Mesenteric fat pad (tissue), 1 donor: ENCODE results near the gene RUBCN. TPM values are rescaled to one million over a fixed set of nuclear protein-coding genes. Genes with fewer than 3 reads are reported as not detected.

Experiments
- DNase-seq: peaks from one replicate; pipeline ENCODE4 v3.0.0-alpha.2; 2020; ENCODE audit warnings: low spot score
- long read RNA-seq: library from polyadenylated mRNA; unstranded; transcript quantifications from one replicate; pipeline ENCODE4 v2.0.0, GENCODE V29; 2020
- total RNA-seq: library from RNA; stranded (reverse); fragmentation: NEBNext Ultra II Directional; extraction: Animal tissue kit (Norgen Biotek cat#: 25700); gene quantifications from one replicate; pipeline ENCODE4 v1.2.1, GENCODE V29; 2021
- donor health status: DM: yes; HTN: yes; CAD: no.

The RUBCN gene
- 24.3 TPM for total RNA-seq
- long read RNA-seq, partial matches to known transcripts: 1 of 7 reads
- long read RNA-seq, other reads (novel, unspliced or antisense): 6 of 7 reads

DNA sequence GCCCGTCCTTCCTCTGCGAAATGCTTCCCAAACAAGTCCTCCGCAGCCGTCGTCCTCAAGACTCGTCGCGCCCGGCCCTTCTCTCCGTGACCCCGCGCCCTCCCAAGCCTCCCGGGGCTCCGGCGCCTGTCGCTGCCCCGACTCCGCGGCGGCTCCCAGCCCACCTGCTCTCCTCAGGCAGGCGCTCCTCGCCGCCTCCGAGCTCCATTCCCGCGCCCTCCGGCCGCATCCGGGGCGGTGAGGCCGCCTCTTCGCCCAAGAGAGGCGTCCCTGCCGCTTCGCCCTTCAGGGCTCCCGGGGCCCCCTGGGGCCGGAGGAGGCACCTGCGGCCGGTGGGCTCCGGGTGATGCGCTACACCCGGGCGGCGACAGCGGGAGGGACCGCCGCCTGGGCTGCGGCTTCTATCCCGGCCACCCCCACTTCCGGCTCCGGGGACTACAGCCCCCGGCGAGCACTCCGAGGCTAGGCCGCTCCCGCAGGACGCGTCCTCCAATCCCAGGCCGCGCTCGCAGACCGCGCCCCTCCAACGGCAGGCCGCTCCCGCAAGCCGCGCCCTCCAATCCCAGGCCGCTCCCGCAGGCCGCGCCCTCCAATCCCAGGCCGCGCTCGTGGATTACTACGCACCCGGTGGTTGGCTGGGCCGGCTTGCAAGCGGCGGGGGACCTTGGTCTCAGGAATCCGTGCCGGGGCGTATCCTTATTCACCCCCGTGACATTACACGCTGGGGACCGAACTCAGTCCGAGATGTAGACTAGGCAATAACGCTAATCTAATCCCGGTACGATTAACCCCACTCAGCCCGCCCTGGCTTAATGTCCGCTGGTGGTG lies at the start of gene RUBCN:
Gene RUBCN, minus strand, starts transcription at position 414 of the 828 bp plus-strand sequence. Its CDS starts 185 bp downstream, at position 229.
- peak; percentile 99 for DNase-seq

DNA sequence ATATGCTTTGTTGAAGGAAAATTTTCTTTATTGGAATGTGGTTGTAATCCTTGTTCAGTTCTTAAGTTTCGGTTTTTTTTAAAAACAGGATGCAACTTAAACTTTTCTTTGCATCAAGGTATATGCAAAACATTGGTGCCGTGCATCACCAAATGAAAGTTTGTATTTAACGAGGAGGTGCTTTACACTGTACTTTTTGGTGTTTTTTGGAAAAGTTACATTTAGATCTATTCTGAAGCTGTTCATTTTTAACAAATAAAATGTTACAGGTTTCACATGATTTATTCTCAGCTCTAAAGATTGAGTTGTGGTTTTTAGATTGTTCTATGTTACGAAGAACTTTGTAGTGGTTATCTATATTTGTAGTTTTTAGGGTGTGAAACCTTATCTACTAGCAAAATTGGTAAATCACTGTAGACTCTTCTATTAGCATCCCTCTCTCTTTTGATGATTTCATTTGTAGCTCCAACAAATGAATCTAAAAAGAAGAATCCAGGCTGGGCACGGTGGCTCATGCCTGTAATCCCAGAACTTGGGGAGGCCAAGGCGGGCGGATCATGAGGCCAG lies 47.4 kb upstream of the RUBCN start:
- DNase-seq: no peak

DNA sequence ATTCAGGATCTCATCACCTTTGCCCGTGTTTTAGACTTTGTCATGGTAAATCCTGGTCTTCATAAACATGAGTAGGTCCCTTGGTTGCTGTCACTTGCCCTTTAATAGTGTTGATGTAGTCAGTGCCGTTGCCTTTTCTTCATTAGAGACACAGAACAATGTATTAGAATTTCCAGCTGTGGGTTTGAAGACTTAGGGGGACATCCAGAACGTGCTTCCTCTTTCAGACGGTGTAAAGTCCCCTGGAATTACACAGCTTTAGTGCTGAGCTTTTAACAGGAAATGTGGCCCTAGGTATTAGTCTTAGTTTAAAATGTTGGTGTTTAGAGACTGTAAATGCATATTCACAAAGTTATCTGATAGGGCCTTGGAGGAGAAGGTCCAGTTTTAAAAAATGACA lies 45.5 kb upstream of the RUBCN start:
- no peak for DNase-seq

DNA sequence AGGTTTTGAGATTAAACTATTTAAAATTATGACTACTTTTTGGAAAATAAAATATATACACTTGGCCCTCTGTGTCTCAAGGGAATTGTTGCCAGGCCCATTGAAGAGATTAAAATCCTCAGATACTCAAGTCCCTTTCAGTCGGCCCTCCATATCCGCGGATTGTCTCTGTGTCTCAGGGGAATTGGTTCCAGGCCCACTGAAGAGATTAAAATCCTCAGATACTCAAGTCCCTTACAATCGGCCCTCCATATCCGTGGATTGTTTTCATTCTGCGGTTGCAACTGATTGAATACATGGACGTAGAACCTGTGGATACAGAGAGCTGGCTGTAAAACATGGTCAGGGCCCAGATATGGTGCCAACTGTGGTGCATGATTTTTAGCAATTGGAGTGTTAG lies 38.6 kb upstream of the RUBCN start:
- no peak for DNase-seq

DNA sequence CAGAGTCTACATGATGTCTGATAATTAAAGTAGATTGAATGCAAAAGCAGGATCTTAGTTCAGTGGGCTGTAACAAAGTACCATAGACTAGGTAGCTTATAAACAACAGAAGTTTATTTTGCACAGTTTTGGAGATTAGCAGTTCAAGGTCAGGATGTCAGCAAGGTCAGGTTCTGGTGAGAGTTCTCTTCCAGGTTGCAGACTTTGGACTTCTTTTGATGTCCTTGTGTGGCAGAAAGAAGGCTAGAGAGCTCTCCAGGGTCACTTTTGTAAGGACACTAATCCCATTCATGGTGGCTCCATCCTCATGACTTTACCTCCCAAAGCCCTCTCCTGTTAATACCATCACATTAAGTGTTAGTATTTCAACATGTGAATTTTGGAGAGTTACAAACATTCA lies 25.1 kb upstream of the RUBCN start:
- DNase-seq: no peak

DNA sequence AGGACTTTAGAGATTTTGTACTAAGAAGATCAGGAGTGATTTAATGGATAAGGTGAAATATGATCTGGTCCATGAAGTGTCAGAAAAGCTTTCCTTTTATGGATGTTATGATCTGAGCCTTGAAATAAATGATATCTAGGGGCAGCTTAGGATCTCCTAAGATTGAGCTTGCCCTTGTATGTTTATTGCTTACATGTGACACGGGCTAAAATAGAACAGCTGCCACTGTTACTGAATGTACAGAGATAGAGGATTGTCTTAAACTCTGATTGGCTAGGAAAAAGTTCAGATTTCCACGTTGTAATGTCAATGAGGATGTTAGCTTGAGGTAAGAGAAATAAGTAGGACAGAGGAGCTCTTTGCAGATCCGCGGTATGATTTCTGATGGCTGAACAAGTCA lies 21.8 kb upstream of the RUBCN start:
- no peak for DNase-seq

DNA sequence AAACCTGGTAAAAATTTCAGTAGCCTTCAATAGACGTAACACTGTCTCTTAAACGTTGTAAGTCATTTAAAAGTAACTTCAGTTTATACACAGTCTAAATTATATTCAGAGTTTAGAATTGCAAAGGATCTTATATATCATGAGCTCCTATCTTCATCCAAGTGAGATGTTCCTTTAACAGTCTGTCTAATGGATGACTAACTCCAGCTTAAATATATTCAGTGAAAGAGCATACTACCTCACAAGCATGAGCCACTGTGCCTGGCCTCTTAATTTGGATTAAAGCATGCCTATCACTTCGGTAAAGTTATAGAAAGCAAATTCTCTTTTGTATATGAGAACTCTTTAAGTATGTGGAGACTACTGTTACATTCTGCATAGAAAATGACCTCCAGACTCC lies 20.0 kb upstream of the RUBCN start:
- no peak for DNase-seq

DNA sequence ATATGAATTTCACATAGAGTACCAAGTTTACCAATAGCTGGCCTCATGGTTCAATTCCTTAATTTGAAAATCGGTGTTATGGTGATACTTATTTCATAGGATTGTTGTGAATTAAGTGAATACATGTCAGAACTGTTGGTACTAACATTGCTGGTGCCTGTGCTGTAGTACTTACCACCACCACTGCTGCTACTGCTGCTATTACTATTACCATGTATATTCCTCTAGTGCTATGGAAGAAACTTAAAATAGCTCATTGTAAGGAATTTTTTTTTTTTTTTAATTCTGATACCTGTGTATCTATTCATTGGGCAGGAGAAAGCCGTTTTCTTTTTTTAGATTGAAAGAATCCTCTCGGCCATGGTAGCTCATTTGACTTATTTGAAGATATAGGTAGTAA lies 16.6 kb upstream of the RUBCN start:
- DNase-seq: no peak

DNA sequence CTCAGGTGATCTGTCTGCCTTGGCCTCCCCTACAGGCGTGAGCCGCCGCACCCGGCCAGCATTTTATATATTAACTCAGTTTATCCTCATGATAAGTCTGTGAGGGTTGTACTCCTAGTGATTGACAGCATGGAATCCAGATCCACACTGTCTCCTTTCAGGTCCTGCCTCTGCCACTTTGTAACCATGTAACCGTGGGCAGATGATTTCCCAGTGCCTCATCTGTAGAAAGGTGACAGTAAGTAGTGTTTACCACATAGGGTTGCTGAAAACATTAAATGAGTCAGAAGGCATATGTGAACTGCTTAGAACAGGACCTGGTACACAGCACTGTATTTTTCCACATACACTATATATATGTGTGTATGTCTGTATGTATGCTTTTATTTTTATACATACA lies 15.4 kb upstream of the RUBCN start:
- DNase-seq: no peak

DNA sequence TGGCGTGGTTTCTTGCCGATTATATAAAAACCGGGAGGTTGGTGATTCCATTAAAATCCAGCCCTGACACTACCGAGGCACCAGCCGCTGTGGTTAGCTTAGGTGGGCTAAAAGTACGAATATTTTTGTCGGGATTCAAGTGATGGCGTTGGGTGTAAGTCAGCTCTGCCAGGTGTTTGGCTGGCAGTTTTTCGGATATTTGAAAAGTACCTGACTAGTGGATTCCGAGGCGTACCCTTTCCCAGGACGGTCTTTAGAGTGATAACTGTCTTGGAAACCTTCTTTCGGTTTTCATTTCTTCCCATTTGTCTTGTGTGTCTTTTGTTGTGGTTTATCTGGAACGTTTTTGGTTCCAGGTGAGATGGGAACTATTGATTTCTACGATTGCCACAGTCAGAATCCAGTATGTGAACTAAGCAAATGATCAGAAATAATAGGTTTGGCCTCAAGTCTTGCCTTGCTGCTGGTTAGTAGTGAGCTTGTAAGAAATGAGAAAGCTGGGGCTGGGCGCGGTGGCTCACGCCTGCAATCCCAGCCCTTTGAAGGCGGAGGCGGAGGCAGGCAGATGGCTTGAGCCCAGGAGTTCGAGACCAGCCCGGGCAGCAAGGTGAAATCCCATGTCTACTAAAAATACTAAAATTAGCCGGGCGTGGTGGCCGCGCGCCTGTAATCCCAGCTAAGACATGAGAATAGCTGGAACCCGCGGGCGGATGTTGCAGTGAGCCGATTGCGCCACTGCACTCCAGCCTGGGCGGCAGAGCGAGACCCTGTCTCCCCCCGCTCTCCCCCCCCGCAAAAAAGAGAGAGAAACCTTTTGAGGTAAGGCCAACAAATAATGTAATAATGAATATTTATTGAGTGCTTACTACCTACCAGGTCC lies 14.4 kb upstream of the RUBCN start:
- no peak for DNase-seq

DNA sequence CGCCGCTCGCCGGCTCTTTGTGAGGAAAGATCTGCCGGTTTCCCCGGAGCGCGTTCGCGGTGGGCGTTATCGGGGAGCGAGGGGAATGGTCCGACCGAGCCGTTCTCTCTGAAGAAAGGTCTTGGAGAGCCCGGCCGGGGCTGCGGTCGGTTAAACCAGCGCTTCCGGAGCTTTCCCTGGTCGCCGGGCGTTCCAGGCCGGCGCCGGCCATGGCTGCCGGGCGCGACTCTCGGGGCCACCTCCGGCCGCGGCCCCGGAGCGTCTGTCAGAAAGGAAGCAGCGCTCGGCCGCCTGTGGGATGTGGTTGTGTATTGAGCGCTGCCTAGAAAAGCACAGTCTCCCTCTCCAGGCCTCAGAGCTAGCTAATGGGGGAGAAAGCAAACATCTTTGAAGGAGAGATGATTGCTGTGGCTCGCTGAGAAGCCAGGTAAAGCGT lies 13.7 kb upstream of the RUBCN start:
- peak; percentile 91 for DNase-seq

DNA sequence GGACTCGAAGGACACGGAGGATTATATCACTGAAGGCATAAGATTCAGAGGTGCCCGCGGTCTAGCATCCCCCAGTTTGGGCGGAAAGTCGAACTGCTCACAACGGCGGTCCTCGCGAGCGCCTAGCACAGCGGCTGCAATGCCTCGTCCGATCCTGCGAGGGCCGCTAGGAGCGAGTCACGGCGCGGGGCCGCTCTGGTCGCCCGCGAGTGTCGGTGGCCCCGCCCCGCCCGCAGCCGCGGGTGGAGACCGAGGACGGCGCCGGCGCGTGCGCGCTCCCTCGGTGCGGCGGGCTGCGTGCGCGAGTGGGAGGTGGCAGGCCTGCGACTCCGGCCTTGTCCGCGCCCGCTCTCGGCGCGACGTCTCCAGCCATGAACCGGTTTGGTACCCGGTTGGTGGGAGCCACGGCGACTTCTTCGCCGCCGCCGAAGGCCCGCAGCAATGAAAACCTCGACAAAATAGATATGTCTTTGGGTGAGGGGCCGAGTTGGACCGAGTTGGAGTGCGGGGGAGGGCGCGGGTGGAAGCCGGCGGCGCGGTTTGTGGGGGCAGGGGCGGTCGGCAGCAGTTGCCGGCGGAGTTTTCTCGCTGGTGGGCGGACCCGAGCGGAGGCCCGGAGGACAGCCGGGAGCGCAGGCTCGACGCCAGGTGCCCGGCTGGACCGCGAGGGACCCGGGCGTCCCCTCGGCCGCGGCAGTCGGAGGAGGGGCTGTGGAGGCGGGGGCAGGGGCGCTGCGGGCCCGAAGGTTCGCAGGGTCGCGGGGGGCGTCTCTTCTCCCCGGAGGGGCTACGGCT lies 13.1 kb upstream of the RUBCN start, which contains the start of gene FYTTD1:
Gene FYTTD1, plus strand, starts transcription at position 283 of the 795 bp plus-strand sequence. Its CDS starts 89 bp downstream, at position 372.
- peak; percentile 97 for DNase-seq

DNA sequence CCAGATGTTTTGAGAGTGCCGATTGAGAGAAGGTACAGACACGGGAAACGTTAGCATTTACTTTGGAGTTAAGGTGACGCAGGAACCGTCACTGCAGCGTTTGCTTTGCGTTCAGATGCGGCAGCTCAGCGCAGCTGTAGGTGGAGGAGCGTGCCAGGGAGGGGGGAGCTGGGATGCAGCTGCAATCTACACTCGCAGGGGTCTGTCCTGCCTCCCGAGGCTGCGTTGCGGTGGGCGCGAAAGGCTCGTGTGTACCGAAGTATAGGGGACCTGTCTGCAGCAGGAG lies 12.6 kb upstream of the RUBCN start:
- DNase-seq: no peak

DNA sequence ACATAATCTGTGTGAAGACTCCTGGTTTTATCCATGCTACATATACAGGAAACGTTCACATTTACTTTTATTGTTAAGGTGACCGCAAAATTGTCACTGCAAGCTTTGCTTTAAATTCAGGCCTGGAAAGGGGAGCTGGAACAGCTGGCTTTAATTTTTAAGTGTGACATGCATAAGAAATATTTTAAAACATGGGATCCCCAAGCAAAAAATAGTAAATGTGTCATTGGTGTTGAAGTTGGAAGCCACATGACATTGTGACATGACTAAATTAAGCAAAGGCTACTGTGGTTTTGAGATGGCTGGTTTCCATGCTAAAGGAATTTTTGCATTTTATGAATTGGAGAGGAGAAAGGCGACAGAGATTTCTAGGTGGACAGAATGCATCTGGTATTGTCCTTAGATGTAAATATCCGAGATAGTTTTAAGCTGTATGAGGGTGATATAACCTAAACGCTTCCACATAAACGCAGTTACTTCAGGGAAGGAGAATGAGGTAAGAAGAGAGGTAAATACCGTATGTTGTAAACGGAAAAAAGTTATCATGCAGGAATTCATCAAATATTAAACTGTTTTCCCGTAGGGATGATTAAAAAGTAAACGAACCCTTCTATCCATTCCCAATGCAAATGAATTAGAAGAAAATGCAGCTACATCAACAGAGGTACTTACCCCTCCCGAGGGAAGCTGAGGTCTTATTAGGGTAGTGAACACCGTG lies 12.1 kb upstream of the RUBCN start:
- no peak for DNase-seq

DNA sequence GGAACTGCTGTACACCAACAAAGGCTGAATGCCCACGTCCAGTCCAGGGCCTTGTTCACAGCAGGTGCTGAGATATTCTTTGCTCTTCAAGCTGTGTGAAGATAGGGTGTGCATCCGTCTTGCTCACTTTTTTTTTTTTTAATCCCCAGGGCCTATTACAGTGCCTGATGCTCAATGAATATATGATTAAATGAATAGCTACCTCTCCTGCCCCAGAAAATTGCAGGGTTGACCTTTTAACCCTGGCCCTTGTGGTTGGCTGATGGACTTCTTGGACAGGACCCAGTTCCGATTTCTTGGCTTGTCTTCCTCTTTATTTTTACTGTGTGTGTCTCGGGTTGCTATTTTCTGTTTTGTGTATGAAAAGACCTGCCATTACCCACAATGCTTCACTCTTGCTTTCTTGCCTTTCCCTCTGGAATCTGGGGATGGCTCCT lies 10.1 kb upstream of the RUBCN start:
- no peak for DNase-seq

DNA sequence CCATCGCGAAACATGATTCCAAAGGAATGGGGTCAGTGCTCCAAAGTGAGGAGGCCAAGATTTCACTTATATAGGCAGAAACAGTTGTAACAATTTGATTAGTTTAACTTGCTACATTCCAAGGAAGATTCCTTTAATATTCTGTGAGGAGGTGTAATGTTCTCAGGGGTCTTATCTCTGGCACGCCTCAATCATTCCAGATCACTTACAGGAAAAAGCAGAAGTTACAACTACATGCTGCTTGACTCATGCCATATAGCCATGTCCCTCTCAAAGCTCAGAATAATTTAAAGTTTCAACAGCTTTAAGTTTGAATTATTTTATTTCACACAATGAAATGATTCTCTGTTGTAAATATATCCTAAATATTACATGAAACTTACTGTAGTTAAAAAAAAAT lies 9.5 kb upstream of the RUBCN start:
- no peak for DNase-seq

DNA sequence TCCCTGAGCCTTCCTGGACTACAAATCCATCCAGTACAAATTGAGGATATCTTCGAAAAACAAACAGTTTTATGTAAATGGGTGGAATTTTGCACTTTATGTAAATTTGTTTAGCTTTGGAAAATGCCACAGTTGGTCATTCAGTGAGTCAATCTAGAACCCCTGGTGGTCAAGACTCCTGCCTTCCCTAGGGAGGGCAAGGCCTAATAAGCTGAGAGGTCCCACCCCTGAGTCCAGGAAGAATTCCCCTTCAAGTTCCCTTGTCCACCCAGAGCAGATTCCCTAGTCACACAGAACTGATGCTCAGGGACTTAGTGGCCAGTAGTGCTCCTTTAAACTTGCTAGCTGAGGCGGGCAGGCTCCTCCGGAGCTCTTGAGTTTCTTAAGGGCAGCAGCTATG lies 6.1 kb upstream of the RUBCN start:
- DNase-seq: no peak

DNA sequence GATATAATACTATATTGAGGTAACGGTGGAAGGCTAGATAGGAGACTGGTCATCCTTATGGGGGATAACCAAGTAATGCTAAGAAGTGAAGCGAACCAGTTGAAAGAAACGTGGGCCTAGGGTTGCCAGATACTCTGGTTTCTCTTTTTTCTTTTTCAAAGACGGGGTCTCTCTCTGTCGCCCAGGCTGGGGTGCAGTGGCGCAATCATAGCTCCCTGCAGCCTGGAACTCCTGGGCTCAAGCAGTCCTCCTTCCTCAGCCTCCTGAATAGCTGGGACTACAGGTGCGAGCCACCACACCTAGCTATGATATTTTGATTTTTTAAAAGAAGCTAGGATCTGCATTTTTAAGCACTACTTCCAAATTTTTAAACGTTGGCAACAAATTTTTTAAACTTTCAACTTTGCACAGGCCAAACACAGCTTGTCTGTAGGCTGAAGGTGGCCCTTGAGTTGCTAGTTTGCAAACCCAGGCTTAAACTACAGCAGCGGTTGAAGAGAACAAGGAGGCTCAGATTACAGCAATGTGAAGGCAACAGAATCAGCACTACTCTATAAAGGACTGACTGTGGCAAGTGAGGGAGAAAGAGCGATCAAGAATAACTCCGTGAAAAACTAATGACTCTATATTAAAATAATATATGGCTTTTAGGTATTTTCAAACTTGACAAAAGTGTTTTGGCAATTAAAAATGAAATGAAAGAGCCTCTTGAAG lies 1.2 kb upstream of the RUBCN start:
- no peak for DNase-seq

DNA sequence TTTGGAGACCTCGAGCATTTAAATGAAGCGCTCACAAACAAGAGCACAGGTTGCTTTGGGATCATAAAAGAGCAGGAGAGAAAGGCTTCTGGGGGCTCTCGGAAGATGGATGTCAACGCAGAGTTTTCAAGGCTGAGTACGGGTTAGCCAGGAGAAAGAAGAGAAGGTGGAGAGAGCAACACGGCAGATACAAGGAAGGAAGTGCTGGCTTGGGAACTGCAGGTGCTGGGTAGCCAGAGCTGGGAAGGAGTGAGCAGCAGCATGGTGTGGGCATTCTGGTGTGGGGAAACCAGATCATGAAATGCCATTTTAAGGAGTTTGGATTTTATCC lies 580 bp upstream of the RUBCN start:
- DNase-seq: no peak

DNA sequence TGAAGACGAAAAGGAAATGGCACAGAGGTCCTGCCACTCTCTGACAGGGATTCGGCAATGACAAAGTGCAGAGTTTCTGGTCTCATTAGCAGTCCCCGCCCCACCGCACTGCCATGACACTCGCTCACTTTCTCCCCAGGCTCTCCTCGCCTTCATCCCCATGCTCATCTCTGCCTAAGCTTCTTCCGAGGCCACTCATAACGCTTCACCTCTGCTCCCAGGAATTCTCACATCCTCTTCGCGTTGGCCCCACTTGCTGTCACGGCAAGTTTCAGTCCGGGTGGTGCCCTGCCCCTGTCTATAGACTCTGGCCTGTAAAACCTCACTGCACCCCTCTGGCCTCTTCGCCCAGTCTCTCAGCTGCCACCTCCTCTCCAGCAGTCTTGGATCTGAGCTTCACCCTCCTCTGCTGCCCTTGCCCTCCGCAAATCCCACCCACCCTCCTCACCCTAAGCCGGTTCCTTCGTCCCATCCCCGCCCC lies 654 bp downstream of the RUBCN start:
- no peak for DNase-seq
